ENCODE measurements around the gene F10. TPM values are rescaled to one million over a fixed set of nuclear protein-coding genes. Genes with fewer than 3 reads are reported as not detected.

F10 gene
- polyA plus RNA-seq, 1 donor from 2014 or later, result not detected

- no peaks in the 10 kb centered on the region for H4K20me1 ChIP-seq (ENCODE audit: insufficient read depth)
- H3K79me2 ChIP-seq (replicated peaks; ENCODE audit: insufficient read depth, low read length), result no peaks in the 10 kb centered on the region
- no peaks in the 10 kb centered on the region for H3K9me2 ChIP-seq (ENCODE audit: insufficient read depth, low read length)
- H3K9me3 ChIP-seq (ENCODE audit: low read length), result no peaks in the 10 kb centered on the region
- H3K4me3 ChIP-seq (ENCODE audit: low read length), result no peak overlapping the region
- H3K4me2 ChIP-seq (ENCODE audit: low read length), result no peak overlapping the region
- H3K9ac ChIP-seq (ENCODE audit: low read length), result no peak overlapping the region
- H3K27me3 ChIP-seq (ENCODE audit: insufficient read depth, low read depth, low read length), result no peaks in the 10 kb centered on the region
- H3K36me3 ChIP-seq (ENCODE audit: insufficient read depth, low read length), result no peaks in the 10 kb centered on the region
- TF ChIP-seq SMC3 (conservative IDR thresholded peaks at IDR 0.05; ENCODE audit: poor library complexity) (no peak), TAF1 (IDR thresholded peaks at IDR 0.05; ENCODE audit: low read depth) (no peak), REST (IDR thresholded peaks at IDR 0.05; ENCODE audit: borderline replicate concordance) (no peak), CTCF (IDR thresholded peaks at IDR 0.05; ENCODE audit: poor library complexity, severe bottlenecking) (no peak), MXI1 (conservative IDR thresholded peaks at IDR 0.05; ENCODE audit: poor library complexity, severe bottlenecking) (no peak), EZH2 (IDR thresholded peaks at IDR 0.05; ENCODE audit: borderline replicate concordance, insufficient read depth, low read length, poor library complexity, severe bottlenecking) (no peak), POLR2AphosphoS5 (IDR thresholded peaks at IDR 0.05) (no peak), RAD21 (conservative IDR thresholded peaks at IDR 0.05) (no peak), EP300 (conservative IDR thresholded peaks at IDR 0.05; ENCODE audit: poor library complexity, severe bottlenecking) (no peak)
- H3K27ac ChIP-seq (ENCODE audit: low read length), result no peak overlapping the region
- H3F3A ChIP-seq (ENCODE audit: insufficient read depth, low read length, poor library complexity, severe bottlenecking), result no peaks in the 10 kb centered on the region
- no peak overlapping the region for H2AFZ ChIP-seq (ENCODE audit: low read depth, low read length)
Measured at GRCh38 chr13:113089693-113090414, 32.7 kb upstream of the F10 start.

- TF ChIP-seq MXI1 (conservative IDR thresholded peaks at IDR 0.05; ENCODE audit: poor library complexity, severe bottlenecking), result no peak
- no peak for TF ChIP-seq EP300 (conservative IDR thresholded peaks at IDR 0.05; ENCODE audit: poor library complexity, severe bottlenecking)
- H3F3A ChIP-seq (ENCODE audit: insufficient read depth, low read length, poor library complexity, severe bottlenecking), result no peaks in the 10 kb centered on the region
- H3K9ac ChIP-seq (ENCODE audit: low read length), result no peak overlapping the region
- no peaks in the 10 kb centered on the region for H3K36me3 ChIP-seq (ENCODE audit: insufficient read depth, low read length)
- H3K27me3 ChIP-seq (ENCODE audit: insufficient read depth, low read depth, low read length), result no peaks in the 10 kb centered on the region
- no peaks in the 10 kb centered on the region for H3K9me3 ChIP-seq (ENCODE audit: low read length)
- H3K4me3 ChIP-seq (ENCODE audit: low read length), result no peak overlapping the region
- H4K20me1 ChIP-seq (ENCODE audit: insufficient read depth), result no peaks in the 10 kb centered on the region
- no peak overlapping the region for H2AFZ ChIP-seq (ENCODE audit: low read depth, low read length)
- H3K4me2 ChIP-seq (ENCODE audit: low read length), result no peak overlapping the region
- no peaks in the 10 kb centered on the region for H3K79me2 ChIP-seq (replicated peaks; ENCODE audit: insufficient read depth, low read length)
- no peak overlapping the region for H3K27ac ChIP-seq (ENCODE audit: low read length)
- H3K9me2 ChIP-seq (ENCODE audit: insufficient read depth, low read length), result no peaks in the 10 kb centered on the region
Measured at GRCh38 chr13:113090415-113090770, 32.2 kb upstream of the F10 start.

All from neural cell (in vitro differentiated cells).